ENCODE results near the gene SKIC2.
"Not testable (repeated sequence)": the region's sequence is repeated elsewhere in the genome, so short reads cannot be mapped to it uniquely, and the experiment has no call there.

DNA sequence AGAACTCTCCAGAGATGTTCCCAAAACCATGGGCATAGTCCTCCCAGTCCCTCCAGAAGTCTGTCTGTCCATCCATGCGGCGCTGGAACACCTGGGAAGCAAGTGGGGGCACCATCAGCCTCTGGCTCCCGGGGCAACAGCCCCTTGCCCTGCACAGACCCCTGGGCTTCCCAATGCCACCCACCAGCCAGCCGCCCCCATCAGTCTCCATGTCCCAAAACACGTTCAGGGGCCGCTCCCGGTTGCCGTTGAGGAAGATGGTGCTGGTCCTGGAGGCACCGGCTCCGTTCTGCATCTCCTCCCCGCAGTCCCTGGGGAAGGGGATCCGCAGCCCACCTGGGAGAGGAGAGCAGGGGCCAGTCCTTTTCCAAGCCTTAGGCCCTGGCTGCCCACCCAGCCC, 50.6 kb downstream of the SKIC2 start:
- not testable (repeated sequence) for TF ChIP-seq POLR2AphosphoS5 (IDR thresholded peaks at IDR 0.05; ENCODE audit: low read length); SIN3A (IDR thresholded peaks at IDR 0.05; ENCODE audit: low read depth, low read length); ZZZ3 (IDR thresholded peaks at IDR 0.05; ENCODE audit: control insufficient read depth, insufficient read length, low read depth); TAF1 (IDR thresholded peaks at IDR 0.05; ENCODE audit: borderline replicate concordance, low read depth, low read length)
- TF ChIP-seq, protein P1, sequence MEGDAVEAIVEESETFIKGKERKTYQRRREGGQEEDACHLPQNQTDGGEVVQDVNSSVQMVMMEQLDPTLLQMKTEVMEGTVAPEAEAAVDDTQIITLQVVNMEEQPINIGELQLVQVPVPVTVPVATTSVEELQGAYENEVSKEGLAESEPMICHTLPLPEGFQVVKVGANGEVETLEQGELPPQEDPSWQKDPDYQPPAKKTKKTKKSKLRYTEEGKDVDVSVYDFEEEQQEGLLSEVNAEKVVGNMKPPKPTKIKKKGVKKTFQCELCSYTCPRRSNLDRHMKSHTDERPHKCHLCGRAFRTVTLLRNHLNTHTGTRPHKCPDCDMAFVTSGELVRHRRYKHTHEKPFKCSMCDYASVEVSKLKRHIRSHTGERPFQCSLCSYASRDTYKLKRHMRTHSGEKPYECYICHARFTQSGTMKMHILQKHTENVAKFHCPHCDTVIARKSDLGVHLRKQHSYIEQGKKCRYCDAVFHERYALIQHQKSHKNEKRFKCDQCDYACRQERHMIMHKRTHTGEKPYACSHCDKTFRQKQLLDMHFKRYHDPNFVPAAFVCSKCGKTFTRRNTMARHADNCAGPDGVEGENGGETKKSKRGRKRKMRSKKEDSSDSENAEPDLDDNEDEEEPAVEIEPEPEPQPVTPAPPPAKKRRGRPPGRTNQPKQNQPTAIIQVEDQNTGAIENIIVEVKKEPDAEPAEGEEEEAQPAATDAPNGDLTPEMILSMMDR (IDR thresholded peaks at IDR 0.05 in 2 of 3, conservative IDR thresholded peaks at IDR 0.05 in 1 of 3; ENCODE audit: control insufficient read depth in 2 of 3, extremely low read depth in 1 of 3, insufficient read depth in 1 of 3, low read depth in 3 of 3, low read length in 3 of 3), result not testable (repeated sequence)

Measured in GM12878 (cell line).